Measurements from ENCODE around the gene PKP3.
"Not testable (repeated sequence)": the region's sequence is repeated elsewhere in the genome, so short reads cannot be mapped to it uniquely, and the experiment has no call there.

Gene PKP3

DNA sequence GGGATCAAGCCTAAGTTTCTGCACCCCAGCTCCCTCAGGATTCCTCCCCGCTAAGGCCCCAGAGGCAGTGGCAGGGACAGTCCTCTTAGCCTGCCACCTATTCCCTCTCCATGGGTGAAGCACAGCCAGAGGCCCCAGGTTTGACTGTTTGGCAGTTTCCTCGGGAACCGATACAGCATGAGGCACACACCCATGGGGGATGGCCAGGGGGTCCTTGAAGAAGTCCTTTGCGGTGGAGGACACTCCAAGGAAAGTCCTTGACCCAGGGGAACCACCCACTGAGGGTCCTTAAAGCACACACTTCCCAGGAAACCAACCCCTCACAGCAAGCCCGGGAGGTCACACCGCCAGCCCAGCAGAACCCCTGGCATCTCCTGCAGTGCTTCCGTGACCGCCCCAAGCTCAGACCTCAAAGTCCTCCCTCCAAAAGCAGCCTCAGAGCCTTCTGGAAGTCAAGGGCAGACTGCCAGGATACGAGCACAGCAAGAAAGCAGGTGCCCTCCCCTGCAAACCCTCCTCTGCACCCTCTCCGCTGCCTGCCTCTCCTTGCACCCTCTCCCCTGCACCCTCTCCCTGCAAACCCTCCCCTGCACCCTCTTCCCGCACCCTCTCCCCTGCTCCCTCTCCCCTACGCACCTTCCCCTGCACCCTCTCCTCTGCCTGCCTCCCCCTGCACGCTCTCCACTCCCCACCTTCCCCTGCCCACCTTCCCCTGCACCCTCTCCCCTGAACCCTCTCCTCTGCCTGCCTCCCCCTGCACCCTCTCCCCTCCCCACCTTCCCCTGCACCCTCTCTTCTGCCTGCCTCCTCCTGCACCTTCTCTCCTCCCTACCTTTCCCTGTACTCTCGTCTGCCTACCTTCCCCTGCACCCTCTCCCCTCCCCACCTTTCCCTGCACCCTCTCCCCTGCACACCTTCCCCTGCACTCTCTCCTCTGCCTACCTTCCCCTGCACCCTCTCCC, 19.4 kb downstream of the PKP3 start:
- no peak for DNase-seq

DNA sequence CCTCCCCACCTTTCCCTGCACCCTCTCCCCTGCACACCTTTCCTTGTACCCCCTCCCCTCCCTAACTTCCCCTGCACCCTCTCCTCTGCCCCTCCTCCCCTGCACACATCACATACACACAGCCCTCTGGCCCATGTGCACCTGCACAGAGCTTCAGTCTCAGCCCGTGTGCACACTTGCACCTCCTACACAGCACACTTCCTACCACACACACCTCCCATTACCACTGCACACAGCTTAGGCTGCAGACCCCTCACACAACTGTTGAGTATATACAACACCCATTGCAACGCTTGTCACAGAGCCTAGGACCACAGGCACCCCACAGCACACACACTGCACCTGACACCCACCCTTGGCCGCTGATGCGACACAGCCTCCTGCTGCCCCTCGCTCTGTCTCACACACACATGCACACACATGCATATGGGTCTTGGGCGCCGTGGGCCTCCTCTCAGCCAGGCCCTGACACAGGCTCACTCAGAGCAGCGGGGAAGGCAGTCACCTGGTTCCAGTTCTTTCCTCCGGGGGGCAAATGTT, 20.4 kb downstream of the PKP3 start:
- DNase-seq = no peak

DNA sequence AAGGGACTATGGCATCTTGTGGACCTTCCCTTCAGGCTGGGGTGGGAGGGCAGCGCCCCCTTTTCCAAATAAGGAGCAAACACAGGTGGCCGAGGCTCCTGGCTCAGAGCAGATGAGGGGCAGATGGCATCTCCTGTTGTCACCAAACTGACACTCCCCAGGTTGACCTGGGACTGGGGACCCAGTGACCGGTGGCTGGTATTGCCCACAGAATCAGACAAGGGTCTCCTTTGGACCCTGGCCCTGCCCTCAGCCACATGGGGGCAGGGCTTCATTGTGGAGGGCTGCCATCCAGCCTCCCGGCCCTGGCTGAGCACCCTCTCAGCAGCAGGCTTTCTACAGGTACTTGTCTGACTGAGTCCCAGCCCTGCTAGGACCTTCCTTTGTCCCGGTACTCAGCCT, 21.6 kb downstream of the PKP3 start:
- DNase-seq = no peak

DNA sequence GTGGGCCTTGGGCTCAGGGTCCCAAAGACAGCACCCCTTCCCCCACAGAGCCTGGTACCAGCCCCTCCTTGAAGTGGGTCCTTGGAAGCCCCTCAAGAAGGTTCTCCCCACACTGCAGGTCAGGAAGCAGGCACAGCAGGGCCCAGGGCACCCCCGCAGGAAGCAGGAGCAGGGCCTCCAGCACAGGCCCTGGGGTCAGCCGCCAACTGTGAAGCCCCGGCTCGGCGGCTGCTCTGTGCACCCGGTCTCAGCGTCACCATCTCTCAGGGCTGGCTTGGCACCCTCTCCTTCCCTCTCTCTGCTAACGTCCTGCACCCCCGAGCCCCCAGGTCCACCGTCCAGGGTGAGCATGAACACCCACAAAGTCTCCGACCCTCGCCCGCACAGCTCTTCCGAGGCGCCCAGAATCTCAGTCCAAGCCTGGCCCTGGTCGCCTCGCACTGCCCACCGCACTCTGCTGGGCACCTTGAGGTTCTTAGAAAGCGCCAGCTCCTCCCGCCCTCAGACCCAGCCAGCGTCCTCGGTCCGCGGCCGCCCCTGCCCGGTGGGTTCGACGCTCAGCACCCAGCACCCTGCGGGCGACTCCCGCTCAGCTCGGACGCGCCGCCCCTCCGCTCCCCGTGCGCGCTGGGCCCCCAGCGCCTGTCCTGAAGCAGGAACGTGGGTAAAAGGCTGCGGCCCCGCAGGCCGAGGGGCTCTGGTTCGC, 22.2 kb downstream of the PKP3 start:
- DNase-seq = no peak

DNA sequence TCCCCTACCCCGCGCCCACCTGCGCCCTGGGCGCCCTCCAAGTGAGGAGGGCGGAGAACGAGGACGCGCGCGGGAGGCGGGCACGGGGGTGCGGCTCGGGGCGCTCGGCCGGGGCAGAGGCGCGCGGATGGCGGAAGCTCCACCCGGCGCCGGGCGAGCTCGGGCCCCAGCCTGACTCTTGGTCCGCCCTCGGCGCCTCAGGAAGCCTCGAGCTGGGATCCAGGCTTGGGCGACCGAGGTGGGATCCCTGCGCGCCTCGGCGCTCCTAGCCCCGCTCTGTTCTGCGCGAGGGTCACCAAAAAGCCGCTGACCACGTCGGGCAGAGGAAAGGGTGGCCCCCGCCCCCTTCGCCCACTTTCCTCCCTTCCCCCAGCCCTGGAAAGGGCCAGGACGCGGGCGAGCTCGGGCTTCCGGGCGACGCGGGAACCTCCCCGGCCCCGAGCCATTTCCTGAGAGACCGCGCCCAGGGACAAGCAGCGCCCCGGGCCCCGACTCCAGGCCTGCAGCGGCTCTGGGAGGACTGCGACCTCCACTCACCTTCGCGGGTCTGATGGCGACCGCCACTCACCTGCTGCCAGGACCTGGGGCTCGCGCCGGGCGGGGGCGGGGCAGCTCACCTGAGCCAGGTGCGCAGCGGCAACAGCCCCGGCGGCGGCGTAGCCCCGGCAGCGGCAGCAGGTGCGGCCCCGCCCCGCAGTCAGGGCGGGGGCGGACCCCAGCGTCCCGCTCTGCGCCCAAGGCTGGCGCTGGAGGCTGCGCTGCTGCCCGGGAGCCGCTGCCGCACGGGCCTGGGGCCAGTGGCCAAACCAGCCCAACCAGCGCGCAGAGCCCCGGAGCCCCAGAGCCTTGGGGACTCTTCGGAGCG, 23.0 kb downstream of the PKP3 start:
- peak; percentile 68 for DNase-seq

DNA sequence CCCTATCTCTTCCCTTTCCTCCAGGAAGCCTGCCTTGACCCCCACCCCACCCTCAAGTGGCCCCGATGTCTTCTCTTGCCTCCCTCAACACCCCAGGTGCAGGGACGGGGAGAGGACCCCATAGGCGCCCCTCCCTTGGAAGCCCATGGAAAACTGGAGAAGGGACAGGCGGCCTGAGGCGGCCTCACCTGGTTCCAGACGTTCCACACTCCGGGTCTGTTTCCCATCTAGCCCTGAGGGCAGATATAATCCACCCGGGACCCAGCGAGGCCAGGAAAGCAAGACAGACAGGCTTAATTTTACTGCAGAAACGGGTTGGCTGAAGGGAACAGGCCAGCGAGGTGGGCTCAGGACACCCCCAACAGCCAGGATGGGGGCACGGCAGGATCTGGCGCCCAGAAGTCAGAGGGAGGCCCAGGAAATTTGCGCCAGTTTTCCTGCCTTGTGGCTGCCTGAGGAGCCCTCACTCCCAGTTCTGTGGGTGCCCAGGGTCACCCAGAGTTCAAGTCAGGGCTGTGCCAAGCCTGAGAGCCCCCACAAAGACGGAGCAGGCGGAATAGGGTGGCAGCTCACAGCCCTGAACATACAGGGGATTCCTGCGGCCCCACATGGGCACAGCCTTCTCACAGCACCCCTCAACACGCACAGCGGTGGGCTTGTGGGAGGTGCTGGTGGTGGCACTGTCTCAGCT, 23.8 kb downstream of the PKP3 start:
- no peak for DNase-seq

DNA sequence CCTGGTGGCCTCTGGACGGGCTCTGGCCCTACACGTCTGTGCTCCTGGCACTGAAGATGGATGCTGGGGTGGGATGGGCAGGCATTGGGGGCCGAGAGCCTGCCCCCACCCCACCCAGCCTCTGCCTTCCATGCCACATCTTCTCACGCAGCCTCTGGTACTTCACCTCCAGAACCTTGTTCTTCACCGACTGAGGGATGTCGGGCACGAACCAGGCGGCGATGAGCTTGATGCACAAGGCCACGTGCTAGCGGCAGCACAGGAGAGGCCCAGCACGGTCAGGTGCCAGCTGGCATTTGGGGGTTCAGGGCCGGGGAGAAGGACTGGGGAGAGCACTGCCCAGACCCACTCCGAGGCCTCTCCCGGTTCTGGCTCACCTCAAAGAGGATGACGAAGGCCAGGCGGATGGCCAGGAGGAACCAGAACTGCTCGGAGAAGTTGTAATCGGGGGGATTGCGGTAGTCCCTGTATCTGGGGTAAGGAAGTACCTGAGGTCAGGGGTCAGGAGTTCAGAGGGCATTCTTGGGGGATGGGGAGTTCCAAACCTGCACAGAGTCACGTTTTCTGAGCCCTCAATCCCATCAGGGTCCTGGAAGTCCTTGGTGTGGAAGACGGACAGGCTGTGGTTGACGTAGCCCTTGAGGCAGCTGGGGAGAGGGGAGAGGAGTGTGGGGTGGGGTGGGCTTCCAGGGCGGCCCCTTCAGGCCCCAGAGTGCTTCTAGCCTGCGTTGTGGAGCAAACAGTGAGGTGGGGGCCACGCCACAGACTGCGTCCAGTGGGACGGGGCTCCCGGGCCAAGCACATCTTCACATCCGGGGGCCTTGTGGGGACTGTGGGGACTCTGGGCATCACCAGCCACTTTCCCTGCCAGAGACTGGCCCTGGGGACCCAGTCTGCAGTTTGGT, 24.6 kb downstream of the PKP3 start:
- DNase-seq = no peak

DNA sequence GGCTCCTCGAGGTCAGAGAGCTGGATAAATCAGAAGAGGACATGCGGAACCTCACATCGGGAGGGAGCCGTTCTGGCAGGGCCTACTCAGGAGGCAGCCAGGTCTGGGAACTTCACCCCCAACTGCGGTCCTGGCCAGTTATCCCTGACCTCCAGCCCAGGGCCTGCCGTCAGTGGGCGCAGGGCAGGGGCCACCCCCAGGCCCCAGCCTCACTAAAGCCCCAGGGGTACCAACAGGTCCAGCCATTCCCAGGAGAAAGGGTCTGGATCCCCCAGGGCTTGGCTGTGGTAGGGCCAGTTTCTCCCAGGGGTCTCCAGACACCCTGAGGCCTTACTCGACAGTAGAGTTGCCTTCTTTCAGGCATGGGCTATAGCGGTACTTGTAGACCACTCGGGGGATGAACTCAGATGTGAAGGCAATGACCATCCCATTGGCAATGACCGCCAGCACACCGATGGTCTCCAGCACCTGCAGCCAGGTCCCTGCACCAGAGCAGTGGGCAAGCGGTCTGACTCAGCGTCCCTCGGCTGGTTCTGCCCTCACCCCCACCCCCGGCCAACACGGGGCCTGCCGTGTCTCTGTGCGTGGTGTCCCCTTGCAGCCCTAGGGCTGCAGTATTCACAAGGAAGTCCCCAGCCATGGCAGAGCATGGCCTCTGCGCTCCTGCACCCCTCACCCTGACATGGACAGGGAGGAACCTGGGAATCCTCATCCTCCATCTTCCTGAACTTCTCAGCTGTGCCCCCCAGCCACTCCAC, 25.4 kb downstream of the PKP3 start:
- DNase-seq = no peak

DNA sequence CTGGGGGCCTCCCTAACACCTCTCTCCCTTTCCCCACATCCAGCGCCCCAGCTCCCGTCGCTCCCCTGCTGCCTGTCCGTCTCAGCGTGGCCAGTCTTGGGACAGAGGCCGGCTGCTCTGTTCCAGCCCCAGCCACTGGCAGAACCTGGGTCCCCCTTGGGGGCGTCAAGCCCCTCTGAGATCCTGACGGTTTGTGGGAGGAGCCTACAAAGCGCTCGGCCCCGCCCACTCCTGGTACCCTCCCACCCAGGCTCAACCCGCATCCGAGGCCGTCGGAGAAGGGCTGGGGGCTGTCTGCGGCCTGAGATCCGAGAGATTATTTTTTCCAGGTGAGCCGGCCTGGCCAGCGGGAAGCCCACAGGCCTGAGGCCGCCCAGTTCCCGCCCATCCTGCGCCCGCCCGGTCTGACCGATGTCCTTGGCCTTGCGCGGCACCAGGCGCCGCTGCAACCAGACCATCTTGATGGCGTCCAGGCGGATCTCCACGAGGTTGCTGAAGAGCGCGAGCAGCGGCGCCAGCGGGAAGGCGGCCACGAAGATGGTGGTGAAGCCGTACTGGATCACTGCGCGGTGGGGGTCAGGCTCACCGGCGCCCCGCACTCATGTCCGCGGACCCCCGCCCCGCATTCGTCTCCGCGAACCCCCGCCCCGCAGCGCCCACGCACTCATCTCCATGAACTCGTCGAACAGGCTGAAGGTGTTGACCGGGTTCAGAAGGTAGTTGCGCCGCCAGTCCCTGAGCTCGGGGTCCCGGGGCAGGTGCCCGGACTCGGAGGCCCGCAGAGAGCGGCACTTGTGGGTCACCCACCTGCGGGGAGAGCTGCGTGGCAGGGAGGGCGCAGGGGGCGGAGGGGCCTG, 26.3 kb downstream of the PKP3 start:
- DNase-seq = no peak

DNA sequence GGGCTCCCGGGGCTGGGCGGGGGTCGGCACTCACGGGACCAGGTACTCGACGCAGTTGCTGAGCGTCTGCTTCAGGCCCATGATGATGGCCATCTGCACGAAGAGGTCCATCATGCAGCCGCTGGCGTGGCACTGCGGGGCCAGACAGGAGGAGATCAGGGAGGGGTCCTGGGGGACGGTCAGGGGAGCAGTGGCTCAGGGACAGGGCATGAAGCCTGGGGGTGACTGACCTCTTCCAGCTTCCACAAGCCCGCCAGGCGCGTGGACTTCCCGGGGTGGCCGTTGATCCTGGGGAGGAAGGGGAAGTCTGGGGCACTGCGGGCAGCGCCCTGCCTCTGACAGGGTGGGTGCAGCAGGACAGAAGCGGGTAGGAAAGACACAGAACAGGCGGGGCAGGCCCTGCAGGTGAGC, 26.9 kb downstream of the PKP3 start:
- no peak for DNase-seq

DNA sequence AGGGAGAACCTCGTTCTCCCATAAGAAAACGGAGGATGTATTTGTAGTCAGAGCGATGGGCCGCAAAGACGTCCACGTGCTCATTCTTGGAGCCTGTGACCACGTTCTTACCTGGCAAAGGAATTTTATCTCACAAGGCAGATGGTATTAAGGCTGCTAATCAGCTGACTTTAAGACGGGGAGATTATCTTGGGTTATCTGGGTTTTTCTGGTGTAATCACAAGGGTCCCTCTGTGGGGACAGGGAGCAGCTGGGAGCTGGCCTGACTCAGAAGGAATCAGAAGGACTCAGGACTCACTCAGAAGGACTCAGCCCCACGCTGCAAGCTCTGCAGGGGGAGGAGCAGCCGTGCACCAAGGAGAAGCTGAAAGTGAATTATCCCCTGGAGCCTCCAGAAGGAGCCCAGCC, 28.2 kb downstream of the PKP3 start:
- DNase-seq = no peak

DNA sequence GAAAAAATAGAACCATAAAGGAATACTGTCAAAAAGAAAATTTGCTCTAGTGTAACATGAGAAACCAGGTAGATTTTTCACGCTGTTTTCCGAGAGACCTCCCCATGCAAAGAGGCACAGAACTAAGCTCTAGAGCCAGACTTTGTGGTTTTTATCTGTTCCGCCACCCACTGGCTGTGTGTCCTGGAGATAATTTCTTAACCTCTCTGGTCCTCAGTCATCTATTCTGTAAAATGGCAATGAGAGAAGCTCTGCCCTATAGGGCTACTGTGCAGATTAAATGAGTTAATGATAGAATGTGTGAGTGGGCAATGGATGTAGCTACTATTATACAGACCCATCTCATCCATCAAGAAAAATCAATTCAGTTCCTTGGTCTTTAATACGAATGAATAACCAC, 30.2 kb downstream of the PKP3 start:
- DNase-seq = no peak

DNA sequence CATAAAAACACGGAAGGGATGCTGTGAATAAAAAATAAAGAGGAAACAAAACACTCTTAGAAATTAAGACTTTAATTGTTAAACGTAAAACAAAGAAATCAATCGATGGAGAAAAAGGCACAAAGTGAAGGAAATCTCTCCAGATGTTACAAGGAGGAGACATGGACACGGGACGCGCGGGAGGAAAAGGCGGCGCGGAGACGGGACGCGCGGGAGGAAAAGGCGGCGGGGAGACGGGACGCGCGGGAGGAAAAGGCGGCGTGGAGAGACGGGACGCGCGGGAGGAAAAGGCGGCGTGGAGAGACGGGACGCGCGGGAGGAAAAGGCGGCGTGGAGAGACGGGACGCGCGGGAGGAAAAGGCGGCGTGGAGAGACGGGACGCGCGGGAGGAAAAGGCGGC, 30.8 kb downstream of the PKP3 start:
- not testable (repeated sequence) for DNase-seq

DNA sequence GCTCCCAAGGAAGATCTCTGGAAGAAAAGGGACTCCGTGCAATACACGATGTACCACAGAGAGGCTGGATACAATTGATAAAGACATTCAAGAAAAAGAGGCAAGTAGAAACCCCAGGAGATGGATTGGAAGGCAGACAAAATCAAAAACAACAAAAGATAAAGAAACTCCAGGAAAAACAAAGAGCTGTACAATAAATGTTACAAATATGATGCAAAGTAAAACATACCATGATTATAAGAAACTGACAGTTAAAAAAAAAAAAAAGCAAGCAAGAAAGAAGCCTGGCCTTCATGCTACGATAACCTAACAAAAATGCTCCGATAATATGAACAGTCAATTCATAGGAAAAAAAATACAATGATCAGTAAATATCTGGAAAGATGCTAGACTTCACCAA, 31.3 kb downstream of the PKP3 start:
- no peak for DNase-seq

DNA sequence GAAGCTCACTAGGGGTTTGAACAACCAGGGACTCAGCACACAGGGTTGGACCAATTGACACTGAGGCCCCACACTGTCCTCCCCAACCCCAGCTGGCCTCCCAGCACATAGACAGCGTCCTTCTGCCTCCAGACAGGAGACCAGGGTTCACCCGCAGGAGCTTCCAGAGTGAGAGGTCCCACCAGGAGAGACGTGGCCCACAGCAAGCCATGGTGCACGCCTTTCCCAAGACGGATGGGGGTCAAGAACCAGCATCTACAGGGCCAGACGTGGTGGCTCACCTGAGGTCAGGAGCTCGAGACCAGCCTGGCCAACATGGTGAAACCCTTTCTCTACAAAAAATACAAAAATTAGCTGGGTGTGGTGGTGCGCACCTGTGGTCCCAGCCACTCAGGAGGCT, 32.8 kb downstream of the PKP3 start:
- DNase-seq = no peak

DNA sequence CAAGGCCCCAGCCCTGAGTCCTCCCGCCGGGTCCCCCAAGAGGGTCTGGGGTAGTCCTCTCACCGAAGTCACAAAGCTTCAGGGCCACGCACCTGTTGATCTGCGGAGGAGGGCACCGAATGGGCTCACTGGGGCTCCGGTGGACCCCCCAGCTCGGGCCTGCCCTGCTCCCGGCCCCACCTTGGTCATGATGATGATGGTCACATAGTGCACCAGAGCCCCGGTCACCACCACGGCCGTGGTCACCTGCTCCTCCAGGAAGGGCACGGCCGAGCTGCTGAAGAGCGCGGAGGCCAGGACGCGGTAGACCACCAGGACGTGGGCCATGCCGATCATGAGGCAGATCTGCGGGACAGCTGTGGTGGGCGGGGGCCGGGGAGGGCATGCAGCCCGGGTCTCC, 34.3 kb downstream of the PKP3 start:
- DNase-seq = no peak

DNA sequence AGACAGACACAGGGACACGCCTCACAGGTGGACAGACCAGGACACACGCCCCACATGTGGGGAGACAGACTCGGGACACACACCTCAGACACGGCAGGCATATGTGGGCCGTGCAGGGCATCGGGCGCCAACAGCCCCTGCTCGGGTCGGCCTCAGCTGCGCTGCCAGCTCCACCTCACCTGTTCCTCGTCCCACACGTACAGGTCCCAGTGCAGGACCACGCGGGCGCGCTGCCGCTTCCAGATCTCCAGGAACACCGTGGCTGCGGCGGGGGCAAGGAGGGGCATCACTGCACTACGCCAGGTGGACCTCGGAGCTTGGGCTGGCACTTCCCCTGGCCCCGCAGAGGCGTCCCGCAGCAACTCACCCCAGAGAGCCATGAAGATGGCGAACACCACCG, 35.4 kb downstream of the PKP3 start:
- no peak for DNase-seq

DNA sequence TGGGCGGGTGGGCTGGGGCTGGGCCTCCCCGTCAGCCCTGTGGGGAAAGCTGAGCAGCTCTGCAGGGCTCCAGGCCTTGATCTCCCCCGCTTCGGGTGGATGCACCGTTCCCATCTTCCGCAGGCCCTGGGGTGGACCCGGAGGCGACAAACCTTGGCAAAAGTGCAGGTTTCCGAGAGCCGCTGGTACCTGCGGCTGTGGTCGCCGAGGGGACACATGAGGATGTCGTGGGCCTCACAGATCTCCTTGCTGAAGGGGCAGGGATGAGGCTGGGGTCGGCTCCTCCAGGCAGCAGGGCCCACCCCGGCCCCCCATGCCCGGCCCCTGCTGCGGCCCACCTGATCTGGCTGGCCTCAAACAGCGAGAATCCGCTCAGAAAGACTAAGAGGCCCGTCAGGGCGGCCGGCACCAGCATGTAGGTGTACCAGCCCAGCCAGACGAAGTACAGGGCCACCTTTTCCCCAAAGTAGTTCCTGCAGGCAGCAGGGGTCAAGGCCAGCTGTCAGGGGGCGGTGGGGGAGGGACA, 36.0 kb downstream of the PKP3 start:
- no peak for DNase-seq

DNA sequence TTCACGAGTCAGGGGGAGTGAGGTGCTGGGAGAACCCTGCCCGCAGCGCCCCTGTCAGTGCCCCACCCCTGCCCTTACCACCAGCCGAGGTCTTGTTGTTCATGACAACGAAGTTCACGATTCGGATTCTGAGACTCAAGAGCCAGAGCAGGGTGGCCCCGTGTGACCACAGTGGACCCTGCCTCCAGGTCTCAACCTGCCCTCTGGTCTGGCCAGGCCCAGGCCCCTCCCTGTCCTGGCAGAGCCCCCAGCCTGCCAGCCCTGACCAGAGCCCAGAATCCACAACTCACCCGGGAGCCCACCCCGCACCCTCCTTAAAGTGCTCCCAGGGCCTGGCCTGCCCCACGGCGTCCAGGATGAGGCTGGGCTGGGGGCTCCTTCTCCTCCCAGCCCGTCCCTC, 37.9 kb downstream of the PKP3 start:
- no peak for DNase-seq

Data from NCI-H345 (cell line).